Cortex of kidney (tissue), 1 donor: ENCODE results near the gene LUZP2.

Experiments
- DNase-seq: peaks from one replicate; lab custom pipeline; 2025; lab: John Stamatoyannopoulos, UW

Gene LUZP2

GRCh38 chr11:24496736-24497725, at the start of gene LUZP2:
Gene LUZP2, plus strand, starts transcription at chr11:24497053.
- no peak for DNase-seq

GRCh38 chr11:24453129-24453718, 43.6 kb upstream of the LUZP2 start:
- DNase-seq = no peak

- no peak for DNase-seq
These were observed 38.9 kb upstream of the LUZP2 start for GRCh38 chr11:24457985-24458384.

- no peak for DNase-seq
These were observed 26.4 kb upstream of the LUZP2 start for GRCh38 chr11:24470431-24470830.

- no peak for DNase-seq
These were observed 25.8 kb upstream of the LUZP2 start for GRCh38 chr11:24471084-24471483.

GRCh38 chr11:24478718-24479117, 18.1 kb upstream of the LUZP2 start:
- DNase-seq = no peak

- no peak for DNase-seq
These were observed 7.4 kb upstream of the LUZP2 start for GRCh38 chr11:24489477-24489876.

- DNase-seq = no peak
These were observed 492 bp upstream of the LUZP2 start for GRCh38 chr11:24496386-24496735.

GRCh38 chr11:24497831-24498230, 978 bp downstream of the LUZP2 start:
- DNase-seq = no peak

- DNase-seq = no peak
These were observed 5.6 kb downstream of the LUZP2 start for GRCh38 chr11:24502425-24502824.

- DNase-seq = no peak
These were observed 12.3 kb downstream of the LUZP2 start for GRCh38 chr11:24509114-24509513.

- DNase-seq = no peak
These were observed 14.7 kb downstream of the LUZP2 start for GRCh38 chr11:24511511-24511910.

GRCh38 chr11:24513479-24514218, 16.8 kb downstream of the LUZP2 start:
- no peak for DNase-seq

- no peak for DNase-seq
These were observed 17.4 kb downstream of the LUZP2 start for GRCh38 chr11:24514219-24514594.

- no peak for DNase-seq
These were observed 18.8 kb downstream of the LUZP2 start for GRCh38 chr11:24515632-24516031.

- no peak for DNase-seq
These were observed 19.8 kb downstream of the LUZP2 start for GRCh38 chr11:24516638-24517037.

GRCh38 chr11:24521601-24522000, 24.7 kb downstream of the LUZP2 start:
- no peak for DNase-seq

- no peak for DNase-seq
These were observed 27.3 kb downstream of the LUZP2 start for GRCh38 chr11:24524156-24524555.

GRCh38 chr11:24531528-24531927, 34.7 kb downstream of the LUZP2 start:
- DNase-seq = no peak

- DNase-seq = no peak
These were observed 46.9 kb downstream of the LUZP2 start for GRCh38 chr11:24543771-24544170.

- no peak for DNase-seq
These were observed 59.8 kb downstream of the LUZP2 start for GRCh38 chr11:24556693-24557092.

- no peak for DNase-seq
These were observed 62.5 kb downstream of the LUZP2 start for GRCh38 chr11:24559315-24559714.

- no peak for DNase-seq
These were observed 63.5 kb downstream of the LUZP2 start for GRCh38 chr11:24560324-24560723.
